MM.1S (cell line): ENCODE results near the gene SUGP2.

Source experiments
- EZH2phosphoT487 ChIP-seq: fragments of 300-600 bp; sonication (generic); IDR thresholded peaks from 2 replicates; pipeline ENCODE4 v1.6.1; 2018; ENCODE audit warnings: antibody characterized with exemption, low read length
- TF ChIP-seq, protein P1 (sequence below): fragments of 300-600 bp; sonication (generic); IDR thresholded peaks from 2 replicates; pipeline ENCODE4 v1.5.1; 2016; ENCODE audit warnings: antibody characterized with exemption, low read length, mixed read lengths

DNA sequence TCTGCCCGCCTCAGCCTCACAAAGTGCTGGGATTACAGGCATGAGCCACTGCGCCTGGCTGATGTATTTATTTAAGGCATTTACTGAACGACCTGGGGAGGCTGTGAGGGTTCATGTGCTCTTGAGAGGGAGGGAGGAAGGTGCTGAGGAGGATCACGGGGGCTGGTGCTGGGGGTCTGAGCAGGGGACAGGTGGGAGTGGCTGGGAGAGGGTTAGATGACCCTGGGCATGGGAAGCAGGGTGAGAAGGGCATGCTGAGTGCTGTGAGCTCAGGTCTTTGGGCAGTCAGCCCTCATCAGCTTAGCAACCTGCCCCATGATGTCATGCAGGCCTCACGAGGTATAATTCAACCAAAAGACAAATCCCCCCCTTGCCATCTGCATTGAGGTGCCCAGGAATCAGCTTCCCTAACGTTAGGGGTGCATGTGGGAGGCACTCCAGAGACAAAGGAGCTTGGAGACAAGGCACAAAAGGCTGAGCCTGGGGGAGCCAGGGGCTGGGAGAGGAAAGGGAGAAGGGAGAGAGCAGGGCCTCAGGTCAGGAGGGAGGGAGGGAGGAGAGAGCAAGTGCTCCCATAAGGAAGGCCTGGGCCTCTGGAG is 36.4 kb downstream of the SUGP2 start:
- TF ChIP-seq, protein P1, sequence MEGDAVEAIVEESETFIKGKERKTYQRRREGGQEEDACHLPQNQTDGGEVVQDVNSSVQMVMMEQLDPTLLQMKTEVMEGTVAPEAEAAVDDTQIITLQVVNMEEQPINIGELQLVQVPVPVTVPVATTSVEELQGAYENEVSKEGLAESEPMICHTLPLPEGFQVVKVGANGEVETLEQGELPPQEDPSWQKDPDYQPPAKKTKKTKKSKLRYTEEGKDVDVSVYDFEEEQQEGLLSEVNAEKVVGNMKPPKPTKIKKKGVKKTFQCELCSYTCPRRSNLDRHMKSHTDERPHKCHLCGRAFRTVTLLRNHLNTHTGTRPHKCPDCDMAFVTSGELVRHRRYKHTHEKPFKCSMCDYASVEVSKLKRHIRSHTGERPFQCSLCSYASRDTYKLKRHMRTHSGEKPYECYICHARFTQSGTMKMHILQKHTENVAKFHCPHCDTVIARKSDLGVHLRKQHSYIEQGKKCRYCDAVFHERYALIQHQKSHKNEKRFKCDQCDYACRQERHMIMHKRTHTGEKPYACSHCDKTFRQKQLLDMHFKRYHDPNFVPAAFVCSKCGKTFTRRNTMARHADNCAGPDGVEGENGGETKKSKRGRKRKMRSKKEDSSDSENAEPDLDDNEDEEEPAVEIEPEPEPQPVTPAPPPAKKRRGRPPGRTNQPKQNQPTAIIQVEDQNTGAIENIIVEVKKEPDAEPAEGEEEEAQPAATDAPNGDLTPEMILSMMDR = no peak
- TF ChIP-seq EZH2phosphoT487 = no peak
